H54 (cell line): ENCODE results near the gene HEXD.
A peak's percentile ranks its signal among the peaks of the same experiment; 100 is the strongest.

Experiments
- DNase-seq: peaks from one replicate; pipeline ENCODE4 v3.0.0; 2011; ENCODE audit warnings: low spot score, mixed read lengths; ENCODE audit not compliant: insufficient read length
- FAIRE-seq: peaks from 3 replicates; lab custom pipeline; 2011; peaks lifted over from hg19 to GRCh38; lab: Jason Lieb, UNC
- POLR2A ChIP-seq: IDR thresholded peaks from 2 replicates; pipeline ENCODE4 v1.6.1; 2011; ENCODE audit warnings: low read depth, mild to moderate bottlenecking, low read length

The HEXD gene

DNA sequence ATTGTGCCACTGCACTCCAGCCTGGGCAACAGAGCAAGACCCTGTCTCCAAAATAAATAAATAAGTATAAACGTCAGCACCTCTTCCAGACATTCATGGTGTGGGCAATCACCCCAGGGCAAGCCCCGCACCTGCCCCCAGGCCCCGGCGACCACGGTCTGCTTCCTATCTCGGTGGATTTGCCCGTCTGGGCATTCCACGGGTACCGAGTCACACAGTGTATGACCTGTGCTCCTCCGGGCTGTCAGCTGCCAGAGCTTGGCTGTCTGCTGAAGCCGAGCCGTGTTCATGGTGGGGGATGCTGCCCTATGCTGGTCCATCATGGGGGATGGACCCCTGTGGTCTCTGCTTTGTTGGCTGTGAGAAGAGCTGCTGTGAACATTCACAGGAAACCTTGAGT, 17.0 kb downstream of the HEXD start:
- DNase-seq, result peak; percentile 79
- FAIRE-seq, result no peak
- TF ChIP-seq POLR2A, result no peak

DNA sequence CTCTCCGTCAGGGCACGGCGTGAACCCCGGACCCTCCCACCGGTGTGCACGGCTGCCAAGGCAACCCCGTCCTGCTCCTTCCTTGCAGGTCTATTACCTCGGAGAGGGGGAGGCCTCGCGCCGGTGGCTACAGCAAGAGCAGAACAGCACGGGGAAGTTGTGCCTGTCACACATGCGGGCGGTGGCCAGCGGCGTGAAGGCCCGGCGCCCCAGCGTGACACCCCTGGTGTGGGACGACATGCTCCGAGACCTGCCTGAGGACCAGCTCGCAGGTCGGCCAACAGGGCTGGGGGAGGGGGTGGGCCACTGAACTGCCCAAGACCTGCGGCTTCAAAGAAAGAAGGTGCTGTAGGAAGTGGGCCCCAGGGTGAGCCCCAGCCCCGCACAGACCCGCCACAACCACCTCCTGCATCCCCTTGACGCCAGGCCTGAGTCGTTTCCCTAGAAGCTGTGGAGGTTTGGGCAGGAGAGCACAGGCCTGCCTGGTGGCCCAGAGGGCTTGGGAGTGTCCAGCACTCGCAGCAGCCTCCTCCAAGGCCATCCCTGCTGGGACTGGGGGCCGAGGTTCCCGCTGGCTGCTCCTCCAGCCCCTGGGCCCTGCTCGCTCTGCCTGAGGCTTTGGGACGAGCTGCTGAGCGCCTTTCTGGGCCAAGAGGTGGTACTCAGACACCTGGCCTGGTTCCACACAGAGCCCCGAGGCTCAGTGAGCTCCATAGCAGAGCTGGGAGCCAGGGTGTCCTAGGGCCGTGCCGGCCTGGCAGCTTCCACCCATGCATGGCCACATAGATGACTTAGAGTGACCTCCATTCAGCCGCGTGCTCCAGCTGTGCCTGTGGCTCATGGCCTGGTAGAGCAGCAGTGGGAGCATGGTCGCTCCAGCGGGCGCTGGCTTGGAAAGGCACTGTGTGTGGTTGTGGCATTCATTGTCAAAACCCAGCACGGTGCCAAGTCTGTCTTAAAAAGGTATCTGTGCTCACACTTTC, 17.7 kb downstream of the HEXD start:
- no peak for TF ChIP-seq POLR2A
- no peak for FAIRE-seq

DNA sequence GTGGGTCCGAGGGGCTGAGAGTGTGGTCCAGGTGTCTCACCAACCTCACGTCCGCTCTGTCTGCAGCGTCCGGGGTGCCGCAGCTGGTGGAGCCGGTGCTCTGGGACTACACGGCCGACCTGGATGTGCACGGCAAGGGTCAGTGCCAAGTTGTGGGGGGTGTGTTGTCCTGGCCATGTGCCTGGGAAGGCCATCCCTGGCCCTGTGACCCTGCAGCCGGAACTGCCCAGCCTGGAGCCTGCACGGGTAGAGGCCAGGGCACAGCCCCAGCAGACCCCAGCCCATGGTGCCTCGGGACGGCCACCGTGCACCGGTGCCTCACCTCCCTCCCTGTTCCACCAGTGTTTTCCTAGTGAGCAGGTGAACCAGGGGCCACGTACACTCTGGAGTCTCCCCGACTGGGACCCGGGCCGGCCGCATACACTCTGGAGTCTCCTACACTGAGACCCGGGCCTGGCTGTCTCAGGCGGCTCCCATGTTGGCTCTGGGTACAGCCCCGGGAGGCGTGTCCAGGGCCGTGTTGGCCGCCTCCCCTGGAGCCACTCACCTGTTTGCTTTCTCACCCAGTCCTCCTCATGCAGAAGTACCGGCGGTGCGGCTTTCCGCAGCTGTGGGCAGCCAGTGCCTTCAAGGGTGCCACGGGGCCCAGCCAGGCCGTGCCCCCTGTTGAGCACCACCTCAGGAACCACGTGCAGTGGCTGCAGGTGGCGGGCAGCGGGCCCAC, 18.6 kb downstream of the HEXD start:
- DNase-seq, result no peak
- FAIRE-seq, result no peak
- TF ChIP-seq POLR2A, result no peak

More for the DNA sequence above, 17.7 kb downstream of the HEXD start:
- DNase-seq, result no peak

DNA sequence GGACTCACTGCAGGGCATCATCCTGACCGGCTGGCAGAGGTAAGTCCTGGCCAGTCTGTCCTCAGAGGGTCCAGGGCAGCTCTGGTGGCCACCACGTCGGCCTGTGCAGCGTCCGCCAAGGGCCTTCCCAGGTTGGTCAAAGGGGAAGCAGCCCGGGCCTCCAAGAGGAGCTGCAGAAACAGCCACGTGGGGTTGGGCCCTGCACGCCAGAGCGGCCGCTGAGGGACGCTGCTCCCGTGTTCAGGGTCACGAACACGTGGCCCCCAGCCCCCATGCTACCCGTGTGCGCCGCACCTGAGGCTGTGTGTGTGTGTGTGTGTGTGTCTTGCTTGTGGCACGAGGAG, 19.1 kb downstream of the HEXD start:
- no peak for TF ChIP-seq POLR2A
- no peak for FAIRE-seq
- DNase-seq, result no peak

DNA sequence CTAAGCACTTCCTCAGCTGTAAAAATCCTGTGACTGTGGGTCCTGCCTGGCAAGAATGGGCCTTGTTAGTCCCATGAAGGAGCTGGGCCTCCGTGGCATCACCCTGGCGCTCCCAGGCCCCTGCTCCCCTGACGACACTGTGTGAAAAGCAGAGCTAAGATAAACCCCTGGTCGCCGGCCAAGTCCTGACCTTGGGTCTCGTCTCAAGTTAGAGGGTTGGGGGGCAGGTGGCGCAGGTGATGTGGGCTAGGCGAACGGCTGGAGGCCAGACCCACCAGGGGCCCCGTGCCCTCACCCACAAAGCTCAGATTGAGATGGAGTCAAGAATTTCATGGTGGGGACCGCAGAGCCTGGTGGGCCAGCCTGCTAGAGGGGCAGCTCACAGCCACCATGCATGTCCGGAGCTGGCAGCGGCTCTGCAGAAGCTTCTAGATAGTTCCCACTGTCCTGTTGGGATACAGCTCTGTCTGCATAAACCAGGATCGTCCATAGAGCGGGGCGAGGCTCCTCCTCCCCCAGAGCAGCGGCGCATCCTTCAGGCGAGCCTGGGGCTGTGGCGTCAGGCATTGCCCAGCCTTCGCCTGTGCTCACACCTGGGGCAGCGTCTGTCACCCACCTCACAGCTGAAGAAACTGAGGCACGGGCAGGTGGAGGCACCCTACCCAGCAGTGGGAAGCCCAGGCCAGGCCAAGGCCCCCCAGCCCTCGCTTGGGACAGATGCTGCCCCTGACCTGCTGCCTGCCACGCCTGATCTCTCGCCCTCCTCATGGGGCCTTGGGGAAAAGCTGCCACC, 20.4 kb downstream of the HEXD start:
- TF ChIP-seq POLR2A, result no peak
- DNase-seq, result no peak
- FAIRE-seq, result no peak

DNA sequence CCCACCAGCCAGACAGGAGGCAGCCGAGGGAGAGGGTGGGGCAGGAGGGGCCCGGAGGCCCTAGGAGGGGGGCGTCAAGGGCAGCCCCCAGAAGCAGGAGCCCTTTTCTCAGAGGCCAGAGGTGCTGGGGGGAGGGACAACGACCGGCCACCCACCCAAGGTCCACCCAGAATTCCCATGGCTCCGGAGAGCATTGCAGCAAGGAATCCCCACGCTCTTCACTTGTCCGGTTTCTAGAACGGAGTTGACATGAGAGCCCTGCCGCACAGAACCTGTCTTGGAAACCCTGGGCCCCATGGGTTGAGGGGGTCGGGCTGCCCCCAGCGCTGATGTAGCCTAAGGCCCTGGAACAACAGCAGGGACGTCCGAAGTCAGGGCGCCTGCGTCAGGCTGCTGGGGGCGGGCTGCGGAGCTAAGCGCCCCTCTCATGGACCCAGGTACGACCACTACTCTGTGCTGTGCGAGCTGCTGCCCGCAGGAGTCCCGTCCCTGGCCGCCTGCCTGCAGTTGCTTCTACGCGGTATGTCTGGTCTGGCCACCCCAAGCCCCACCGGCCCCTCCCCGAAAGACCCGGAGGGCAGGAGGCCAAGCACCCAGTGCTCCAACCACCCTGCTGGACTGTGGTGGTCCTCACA, 21.2 kb downstream of the HEXD start:
- no peak for FAIRE-seq
- no peak for DNase-seq
- TF ChIP-seq POLR2A, result no peak

DNA sequence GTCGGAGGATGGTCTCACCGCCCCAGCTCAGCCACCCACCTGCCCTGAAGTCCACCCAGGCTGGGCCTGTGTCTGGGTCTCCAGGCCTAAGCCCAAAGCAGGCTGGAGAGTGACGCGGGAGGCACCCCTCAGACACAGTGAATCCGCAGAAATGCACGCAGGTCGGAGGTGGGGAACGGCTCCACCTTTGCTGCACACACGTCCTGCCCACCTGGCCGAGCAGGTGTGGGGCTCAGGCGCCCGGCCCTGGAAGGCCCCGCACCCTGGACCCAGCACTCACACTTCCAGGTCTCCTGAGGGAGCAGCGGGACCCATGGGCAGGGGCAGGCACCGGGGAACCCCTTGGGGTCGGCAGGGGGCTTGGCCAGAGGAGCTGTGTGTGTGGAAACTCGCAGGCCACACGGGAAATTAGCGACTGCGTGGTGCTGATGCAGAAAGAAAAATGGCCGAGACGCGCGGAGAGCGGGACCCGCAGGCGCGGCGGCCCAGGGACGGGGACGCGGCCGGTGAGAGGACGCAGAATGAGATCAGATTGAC, 21.8 kb downstream of the HEXD start:
- no peak for DNase-seq
- FAIRE-seq, result no peak
- TF ChIP-seq POLR2A, result no peak

DNA sequence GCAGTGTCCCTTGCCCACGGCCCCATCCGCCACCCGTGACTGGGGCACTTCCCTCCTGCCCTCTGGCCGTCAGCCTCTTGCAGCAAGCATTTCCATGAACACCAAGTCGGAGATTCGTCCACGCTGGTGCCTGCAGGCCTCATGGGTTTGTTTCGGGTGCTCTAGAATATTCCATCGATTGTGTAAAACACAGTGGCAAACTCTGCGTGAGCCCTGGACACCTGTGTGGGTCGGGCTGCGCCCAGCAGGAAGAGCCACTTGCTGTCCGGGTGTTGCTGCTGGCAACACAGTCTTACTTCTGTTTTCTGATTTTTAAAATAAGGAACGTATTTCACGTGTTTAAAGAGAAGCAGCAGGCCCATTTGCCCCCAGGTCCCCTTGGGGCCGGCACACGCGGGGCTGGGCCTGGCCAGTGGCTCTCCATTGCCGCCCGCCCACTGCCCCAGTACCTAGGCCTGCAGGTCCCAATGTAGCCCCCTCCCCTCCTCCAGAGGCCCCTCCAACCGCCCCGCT, 22.4 kb downstream of the HEXD start:
- TF ChIP-seq POLR2A, result no peak
- no peak for FAIRE-seq

DNA sequence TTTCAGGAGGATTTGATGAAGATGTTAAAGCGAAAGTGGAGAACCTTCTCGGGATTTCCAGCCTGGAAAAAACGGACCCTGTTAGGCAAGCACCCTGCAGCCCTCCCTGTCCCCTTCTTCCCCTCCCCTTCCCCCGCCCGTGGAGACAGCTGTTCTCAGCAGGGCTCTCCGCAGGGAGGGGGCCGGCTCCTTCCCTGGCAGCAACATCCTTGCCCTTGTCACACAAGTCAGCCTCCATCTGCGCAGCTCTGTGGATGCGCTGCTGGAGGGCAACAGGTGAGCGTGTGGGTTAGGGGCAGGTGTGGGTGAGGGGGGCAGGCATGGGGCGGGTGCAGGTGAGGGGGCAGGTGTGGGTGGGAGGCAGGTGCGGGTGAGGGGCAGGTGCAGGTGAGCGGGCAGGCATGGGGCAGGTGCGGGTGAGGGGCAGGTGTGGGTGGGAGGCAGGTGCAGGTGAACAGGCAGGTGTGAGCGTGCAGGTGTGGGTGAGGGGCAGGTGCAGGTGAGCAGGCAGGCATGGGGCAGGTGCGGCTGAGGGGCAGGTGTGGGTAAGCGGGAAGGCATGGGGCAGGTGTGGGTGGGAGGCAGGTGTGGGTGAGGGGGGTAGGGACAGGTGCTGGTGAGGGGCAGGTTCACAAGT, 23.0 kb downstream of the HEXD start:
- no peak for FAIRE-seq
- TF ChIP-seq POLR2A, result no peak
- DNase-seq, result no peak

More for the DNA sequence above, 22.4 kb downstream of the HEXD start:
- DNase-seq, result no peak

DNA sequence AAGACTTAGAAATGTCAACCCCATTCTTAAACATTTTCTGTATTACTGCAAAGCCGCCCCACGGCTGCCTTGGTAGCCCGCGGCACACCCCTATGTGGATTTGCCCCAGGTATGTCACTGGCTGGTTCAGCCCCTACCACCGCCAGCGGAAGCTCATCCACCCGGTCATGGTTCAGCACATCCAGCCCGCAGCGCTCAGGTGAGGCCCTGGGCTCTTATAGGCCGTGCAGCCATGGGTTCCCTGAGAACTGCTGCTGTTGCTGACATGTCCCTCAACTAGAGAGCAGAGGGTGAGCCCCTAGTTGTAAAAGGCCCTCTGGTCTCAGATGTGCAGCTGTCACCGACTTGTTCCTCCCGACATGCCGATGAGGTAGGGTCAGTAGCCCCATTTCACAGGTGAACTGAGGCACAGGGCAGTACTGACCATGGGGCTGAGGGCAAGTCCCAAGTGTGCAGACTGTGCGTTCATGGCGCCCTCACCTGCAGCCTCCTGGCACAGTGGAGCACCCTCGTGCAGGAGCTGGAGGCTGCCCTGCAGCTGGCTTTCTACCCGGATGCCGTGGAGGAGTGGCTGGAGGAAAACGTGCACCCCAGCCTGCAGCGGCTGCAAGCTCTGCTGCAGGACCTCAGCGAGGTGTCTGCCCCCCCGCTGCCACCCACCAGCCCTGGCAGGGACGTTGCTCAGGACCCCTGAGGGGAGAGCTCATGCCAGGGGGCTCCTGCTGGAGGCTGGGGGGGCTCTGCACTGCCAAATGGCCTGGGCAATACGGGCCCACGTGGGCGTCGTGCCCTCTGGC, 23.7 kb downstream of the HEXD start:
- no peak for TF ChIP-seq POLR2A
- DNase-seq, result no peak
- FAIRE-seq, result no peak

DNA sequence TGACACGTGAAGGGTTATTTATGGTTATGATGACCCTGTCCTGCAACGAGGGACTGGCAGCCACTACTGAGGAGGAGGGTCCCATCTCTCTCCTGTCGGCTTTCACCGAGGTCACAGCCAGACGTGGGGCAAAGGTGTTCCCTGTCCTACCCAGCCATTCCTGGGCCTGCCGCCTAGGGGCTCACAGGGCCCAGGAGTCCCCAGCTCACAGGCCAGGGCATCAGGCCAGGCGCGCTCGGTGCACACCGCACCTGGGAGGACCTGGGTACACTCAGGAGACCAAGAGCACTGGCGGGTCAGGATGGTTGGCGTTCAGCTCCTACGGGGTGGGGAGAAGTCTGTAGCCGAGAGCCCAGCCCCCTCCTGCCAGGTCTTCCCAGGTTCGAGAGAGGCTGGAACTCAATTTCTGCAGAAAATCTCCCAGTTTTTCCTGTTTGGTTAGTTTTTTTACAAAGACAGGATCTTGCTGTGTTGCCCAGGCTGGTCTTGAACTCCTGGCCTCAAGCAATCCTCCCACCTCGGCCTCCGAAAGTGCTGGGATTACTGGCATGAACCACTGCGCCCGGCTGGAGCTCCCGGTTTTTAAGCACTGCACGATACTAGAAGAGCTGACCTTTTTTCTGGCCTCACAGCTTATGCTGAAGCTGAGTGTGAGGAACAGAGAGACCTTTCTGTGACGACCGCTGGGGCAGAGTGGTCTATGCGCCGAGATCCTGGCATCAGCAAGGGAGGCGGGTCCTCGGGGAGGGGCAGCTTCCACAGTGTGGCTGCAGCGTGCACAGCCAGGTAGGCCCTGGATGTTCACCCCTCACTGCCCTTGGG, 24.7 kb downstream of the HEXD start:
- DNase-seq (no peak), FAIRE-seq (no peak)
- no peak for TF ChIP-seq POLR2A
